ENCODE measurements around the gene AOPEP.

Gene AOPEP

DNA sequence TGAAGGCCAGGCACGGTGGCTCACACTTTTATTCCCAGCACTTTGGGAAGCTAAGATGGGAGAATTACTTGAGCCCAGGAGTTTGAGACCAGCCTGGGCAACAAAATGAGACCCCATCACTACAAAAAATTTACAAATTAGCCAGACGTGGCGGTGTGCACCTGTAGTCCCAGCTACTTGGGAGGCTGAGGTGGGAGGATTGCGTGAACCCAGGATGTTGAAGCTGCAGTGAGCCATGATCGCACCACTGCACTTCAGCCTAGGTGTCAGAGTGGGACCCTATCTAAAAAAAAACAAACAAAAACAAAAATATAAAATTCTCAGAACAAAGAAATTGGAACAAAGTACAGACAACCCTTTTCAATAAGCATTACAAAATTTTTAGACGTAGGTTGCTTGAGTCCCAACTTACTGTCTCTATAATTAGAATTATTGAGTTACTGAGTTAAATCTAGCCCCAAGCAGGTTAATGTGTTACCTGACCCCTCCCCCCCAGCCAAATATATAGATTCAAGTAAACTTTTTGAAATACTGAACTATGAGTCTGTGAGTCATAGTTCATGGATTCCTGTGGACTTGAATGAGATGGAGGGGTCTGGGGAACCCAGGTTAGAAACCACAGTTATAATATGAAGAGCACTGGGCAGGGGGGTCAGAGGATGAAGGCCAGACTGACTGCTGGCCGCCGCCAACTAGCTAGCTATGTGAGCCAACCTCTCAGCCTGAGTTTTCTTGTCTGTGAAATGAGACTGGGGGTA is 173.1 kb downstream of the AOPEP start:
- no peak for DNase-seq (ENCODE audit: low read depth)

DNA sequence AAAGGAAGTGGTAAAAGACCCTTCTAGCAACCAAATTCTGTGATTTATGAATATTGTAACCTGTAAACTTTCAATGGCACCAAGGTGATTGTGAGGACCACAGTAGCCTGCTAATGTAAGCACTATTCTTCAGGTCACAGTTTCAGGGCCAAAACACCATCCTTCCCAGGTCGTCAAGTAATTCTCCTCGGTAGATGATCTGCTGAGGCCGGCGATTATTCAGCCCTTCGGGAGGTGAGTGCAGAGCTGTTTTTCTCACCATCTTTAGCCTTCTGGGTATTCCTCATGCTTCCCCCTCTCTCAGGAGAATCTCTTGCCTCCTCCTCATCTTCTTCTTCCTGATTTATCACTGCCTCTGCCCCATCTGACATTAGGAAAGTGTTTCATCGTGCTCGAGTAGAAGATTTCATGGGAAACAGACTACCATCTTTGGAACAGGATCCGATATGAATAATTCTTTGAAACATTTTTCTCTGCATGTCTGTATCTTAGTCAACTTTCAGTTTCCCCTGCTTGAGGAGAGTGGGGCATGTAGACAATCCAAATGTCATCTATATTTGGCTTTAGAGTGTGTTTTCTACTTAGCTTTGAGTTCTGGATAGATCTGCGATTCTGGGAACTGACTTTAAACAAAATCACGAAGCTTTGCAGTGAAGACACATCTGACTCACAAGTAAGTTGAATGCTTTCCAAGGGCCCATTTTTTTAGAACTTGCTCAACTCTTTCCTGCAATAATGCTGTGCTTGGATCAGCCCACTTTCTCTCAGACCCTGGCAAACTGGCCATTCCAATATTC is 173.9 kb downstream of the AOPEP start:
- DNase-seq (ENCODE audit: low read depth), result no peak

DNA sequence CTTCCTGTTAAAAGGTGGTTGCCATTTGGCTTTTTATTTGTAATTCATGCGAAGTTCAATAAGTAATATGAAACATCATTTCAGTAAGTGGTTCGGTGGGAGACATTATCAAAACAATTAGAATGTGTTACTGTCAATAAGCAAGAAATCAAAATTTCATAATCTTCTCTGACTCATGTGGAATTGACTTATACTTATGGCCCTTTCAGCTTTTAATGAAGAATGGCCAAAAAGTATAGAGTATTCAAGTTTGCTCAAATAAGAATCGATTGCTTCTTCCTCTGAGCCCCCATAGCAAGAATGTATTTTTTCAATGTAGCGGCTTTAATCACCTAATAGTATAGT is 174.5 kb downstream of the AOPEP start:
- DNase-seq (ENCODE audit: low read depth), result no peak

DNA sequence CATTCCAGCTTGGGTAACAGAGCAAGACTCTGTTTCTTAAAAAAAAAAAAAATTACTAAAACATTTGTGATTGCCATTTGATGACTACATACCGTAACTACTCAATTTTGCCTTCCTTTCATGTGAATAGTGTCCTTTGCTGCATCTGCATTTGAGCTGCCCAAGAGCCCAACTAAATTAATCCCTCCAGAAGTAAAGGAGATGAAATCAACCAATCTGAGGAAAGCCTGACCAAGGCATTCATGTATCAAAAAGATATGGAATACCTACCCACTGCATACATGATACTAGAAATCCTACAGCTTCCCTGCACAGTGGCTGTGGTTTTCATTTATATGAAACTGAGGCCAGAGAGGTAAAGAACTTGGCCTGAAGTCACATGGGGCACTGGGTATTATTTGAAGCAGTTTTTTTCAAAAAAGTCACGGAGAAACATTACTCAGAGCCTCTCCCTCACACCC is 177.5 kb downstream of the AOPEP start:
- no peak for DNase-seq (ENCODE audit: low read depth)

DNA sequence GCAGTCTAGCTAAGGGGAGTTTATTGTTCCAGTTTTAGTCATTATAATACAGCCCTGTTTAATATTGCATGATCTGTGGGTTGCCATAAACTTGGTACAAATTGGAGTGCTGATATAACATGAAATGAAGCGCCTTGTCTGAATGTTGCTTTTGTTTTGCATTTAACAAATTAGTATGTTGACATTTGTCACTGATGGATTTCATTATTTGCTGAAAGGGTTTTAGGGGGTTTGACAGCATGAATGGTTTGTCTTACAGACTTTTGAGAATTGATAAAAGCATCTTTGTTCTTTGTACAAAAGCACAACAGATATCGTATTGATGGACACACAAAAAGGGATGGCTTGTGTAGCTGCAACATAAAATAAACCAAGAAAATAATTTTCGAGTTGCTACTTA is 178.3 kb downstream of the AOPEP start:
- DNase-seq (ENCODE audit: low read depth), result no peak

DNA sequence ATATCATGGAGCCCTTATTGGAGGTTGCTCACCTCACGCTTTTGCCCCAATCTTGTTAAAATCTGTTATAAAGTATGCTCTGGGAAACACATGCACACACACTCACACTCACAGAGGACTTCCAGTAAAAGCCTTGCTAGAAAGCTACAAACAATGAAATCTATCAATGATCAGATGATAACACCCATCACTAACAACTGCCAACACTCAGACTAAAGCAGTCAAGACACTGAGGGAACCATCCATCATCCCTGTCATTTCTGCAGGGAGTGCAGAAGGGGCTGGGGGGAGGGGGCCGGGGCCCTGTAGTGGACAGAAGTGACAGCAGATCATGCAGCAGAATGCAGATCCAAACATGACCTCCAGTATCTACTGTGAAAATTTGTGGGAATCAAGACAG is 179.1 kb downstream of the AOPEP start:
- no peak for DNase-seq (ENCODE audit: low read depth)

DNA sequence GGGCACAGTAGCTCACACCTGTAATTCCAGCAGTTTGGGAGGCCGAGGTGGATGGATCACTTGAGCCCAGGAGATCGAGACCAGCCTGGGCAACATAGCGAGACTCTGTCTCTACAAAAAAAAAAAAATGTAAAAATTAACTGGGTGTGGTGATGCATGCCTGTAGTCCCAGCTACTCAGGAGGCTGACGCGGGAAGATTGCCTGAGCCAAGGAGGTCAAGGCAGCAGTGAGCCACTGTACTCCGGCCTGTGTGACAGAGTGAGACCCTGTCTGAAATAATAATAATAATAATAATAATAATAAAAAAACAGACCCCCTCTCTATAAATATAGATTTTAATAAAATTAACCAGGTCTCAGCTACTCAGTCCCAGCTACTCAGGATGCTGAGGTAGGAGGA is 179.7 kb downstream of the AOPEP start:
- no peak for DNase-seq (ENCODE audit: low read depth)

DNA sequence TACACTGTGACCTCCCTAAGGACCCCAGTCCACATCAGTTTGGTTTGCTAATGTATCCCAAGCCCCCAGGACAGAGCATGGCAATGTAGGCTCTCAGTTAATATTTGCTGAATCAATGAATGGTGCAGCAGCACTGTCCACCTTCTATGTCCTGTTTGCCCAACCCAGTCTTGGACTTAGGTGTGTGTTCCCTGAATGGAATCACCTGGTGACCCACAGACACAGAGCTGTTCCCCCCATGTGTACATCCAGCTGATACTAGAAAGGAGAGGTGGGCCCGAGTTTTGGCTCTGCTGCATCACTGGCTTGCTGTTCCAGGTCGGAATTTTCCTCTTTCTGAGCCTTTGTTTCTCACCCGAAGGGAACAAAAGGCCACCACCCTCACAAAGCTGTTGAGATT is 180.2 kb downstream of the AOPEP start:
- no peak for DNase-seq (ENCODE audit: low read depth)

DNA sequence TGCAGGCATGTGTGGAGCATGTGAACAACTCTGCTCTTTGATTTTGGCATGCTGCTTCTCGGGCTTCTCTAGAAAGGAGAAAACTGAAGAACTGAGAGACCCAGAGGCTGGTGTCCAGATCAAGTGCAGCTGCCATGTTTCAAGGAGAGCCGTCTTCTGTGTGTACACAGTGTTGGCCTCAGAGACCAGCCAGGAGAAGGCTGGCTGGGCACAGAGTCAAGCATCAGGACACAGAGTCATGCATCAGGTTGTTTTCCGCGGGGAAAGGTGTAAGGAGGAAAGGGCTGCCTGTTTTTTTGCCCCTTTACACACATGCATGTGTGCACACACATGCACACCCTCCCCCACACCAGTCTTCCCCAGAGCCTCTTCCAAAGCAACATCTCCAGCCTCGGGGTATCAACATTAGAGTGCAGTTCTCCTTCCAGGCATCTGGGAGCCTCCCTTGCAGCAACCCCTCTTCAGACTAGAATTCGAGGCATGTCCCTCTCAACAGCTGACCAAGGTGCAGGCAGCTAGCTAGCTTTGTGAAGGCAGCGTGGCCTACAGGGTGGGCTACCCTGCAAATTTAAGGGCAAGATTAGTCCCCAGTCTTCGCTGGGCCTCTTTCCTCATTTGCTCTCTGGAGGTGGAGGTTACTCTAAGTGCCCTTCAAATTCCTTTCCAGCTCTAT is 180.9 kb downstream of the AOPEP start:
- DNase-seq (ENCODE audit: low read depth), result no peak

DNA sequence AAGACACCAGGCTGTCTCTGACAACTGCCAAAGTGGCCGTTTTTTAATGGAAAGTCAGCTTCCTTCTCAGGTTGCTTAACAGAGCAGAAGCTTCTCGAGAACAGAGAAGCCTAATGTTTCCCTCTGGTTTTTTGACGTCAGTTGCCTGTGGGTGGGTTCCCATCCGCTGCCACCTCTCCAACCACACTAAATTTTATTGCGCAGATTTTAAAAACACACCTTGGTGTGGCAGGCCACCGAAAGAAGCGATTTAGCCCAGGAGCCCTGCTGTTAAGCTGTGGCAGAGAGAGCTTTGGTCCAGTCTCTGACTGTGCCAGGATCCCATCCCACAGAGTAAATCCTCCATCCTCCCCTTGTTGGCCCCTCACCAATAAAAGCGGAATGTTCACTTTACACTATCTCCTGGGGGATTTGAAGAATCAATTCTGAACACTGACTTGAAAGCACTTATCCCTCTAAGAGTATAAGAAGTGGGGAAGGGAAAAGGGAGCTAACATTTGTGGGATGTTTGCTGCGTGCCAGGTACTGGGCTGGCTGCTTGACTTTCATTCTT is 181.6 kb downstream of the AOPEP start:
- DNase-seq (ENCODE audit: low read depth), result no peak

DNA sequence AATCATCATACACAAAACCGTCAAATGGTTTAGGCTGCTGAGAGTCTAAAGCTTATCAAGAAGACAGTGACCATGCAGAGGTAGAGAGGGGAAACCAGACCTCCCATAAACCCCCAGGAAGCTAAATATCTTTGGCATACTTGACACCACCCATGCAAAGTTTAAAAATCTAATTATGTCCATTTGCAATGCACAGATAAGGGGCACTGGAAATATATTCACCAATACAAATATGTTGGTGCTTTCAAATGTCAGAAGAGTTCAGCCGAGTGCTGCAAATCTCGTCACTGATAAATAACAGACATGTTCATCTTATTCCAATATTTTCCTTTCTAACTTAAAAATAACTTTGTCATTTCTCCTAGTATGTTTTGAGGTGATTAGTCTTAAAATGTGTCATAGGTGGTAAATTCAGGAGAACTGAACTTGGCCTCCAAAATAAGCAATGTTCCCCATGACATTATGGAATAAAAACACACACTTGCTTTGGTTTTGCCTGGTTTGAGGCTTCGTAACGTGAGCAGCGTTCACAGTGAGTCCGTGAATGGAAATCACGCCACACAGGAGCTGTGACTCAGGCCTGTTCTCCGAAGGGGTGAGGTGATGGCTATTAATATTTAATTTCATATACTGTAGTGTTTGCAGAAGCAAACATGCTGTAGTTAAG is 182.2 kb downstream of the AOPEP start:
- DNase-seq (ENCODE audit: low read depth), result no peak

DNA sequence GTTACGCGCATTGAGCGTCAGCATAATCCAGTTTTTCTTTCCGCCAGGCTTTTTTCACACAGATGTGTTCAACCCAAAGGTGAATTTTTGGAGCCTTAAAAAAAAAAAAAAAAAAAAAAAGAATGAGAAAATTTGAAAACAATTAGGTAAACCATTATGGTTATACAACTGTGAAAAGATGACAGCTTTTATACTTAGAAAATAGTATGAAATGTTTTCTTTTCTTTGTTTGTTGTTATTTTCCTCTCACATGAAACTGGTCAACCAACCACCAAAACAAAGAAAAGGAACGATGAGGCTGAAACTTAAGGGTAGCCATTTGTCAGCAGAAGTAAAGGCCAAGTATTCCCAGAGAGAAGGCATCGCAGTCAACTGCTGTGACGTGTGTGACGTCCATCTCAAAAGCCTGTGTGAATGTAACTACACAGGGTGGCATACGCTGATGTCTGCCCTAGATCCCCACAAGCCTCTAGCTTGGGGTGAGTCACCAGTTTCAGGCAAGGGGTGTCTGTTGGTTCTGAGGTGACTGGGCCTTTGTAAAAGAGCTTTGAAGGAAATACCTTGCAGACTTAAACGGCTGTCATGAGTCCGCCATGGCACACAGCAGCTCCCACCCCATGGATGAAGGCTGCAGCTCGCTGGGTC is 182.9 kb downstream of the AOPEP start:
- DNase-seq (ENCODE audit: low read depth), result no peak

DNA sequence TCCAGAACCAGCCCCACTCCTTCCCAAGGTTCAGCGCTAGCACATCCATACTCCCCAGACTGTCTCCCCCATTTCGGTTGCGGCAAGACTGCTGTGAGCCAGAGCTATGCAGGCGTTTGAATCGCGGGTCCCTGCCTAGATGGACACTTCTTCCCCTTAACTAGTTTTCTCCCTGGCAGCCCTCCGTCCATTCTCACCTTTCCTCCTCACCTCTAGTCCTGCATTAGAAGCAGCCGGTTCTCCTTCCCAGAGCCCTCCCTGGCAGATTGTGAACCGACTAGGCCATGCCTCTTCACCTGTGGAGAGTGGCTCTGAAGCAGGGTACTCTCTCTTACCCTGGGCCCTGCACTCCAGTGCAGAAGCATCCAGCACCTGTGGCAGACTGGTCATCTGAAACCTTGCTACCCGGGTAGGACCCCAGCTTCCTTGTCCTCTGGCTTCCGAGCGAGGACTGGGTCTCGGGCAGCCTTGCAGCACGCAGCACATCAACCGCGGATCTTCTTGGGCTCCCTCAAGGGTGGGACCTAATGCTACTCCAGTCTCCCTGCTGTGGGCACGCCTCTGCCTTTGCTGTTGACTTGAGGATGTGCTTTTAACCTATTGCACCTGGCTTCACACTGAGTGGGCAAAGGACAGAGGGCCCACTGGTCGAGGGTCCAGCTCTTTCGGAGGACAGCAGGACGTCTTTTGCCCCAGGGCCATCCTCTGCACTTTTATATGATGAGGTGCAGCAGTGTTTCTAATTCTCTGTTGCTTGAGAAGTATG is 183.6 kb downstream of the AOPEP start:
- DNase-seq (ENCODE audit: low read depth), result no peak

DNA sequence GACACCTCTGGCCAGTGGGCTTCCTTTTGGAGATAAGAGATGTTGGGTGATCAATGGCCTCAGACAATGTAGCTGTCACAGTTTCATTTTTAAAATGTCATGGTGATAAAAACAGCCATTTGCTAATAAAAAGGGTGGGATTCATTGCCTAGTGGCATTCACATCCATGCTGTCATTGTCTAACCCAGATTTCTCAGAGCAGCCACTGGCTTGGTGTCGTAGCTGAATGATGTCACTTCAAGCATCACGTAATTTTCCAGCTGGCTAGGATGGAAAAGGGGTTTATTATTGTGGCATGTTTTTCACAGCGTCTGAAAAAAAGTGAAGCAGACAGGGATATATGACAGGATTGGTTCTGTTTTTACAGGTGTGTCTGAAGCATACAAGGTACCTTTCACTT is 184.7 kb downstream of the AOPEP start:
- DNase-seq (ENCODE audit: low read depth), result no peak

DNA sequence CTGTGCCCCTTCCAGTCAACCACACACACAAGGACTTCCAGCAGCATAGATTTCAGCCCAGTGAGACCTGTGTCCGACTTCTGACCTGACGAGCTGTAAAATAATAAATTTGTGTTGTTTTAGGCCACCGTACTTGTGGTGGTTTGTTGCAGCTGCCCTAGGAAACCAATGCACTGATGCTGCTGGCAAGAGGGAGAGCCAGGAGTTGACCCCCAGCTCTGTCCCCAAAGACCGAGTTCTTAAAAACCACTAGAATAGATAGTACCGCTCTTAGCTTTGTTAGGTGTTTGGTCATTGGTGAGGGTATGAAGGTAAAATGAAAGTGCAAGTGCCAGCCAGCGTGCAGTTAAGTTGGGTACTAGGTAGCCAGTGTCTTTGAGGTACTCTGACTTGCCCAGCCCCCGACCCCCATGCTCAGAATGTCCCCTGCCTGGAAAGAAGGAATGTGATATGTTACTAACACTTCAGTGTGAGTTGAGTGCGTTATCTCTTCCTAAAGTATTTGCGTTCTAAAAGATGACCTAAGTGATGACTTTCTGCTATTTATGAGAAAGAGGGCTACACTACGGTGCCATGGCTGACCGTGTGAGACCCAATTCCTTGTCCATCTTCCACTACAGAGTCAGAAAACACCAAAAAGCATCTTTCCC is 185.6 kb downstream of the AOPEP start:
- DNase-seq (ENCODE audit: low read depth), result no peak

DNA sequence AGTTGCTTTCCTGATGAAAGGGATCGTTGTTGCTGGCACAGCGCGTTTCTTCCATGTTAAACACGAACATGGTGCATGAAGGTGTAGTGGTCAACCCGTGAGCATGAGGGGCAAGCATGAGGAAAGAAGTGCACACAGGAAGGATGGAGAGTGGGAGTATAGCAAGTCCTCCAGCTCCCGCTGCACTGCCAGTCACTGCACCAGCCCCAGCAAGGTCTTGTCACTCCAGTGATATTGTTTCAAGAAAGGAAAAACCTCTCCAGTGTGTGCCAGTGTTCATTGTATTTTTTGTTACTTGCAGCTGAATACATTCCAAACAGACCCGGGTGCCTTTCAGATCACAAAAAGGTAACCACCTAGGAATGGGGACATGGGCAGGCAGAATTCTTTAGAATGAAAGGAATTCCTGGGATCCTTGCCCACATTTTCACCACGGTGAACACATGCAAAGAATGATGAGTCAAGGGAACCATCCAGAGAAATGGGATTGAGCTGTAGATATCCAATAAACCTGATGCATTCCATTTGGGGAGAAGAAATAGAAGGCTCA is 186.3 kb downstream of the AOPEP start:
- no peak for DNase-seq (ENCODE audit: low read depth)

DNA sequence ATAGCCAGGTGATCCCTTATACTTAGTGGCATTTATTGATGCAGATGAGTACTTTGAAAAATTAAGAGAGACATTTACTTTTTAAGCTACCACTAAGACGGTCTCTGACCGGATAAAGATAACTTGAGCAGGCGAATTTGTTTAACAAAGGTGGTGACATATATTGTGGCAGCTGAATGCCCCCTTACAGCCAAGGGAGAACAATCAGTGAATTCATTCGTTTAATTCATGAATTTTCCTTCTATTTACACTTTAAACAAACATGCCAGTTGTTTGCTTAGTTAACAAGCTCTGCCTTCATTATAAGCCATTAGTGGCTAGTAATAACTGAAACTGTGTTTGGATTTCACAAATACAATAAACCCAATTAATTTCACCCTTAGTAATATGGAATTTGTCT is 187.1 kb downstream of the AOPEP start:
- DNase-seq (ENCODE audit: low read depth), result no peak

DNA sequence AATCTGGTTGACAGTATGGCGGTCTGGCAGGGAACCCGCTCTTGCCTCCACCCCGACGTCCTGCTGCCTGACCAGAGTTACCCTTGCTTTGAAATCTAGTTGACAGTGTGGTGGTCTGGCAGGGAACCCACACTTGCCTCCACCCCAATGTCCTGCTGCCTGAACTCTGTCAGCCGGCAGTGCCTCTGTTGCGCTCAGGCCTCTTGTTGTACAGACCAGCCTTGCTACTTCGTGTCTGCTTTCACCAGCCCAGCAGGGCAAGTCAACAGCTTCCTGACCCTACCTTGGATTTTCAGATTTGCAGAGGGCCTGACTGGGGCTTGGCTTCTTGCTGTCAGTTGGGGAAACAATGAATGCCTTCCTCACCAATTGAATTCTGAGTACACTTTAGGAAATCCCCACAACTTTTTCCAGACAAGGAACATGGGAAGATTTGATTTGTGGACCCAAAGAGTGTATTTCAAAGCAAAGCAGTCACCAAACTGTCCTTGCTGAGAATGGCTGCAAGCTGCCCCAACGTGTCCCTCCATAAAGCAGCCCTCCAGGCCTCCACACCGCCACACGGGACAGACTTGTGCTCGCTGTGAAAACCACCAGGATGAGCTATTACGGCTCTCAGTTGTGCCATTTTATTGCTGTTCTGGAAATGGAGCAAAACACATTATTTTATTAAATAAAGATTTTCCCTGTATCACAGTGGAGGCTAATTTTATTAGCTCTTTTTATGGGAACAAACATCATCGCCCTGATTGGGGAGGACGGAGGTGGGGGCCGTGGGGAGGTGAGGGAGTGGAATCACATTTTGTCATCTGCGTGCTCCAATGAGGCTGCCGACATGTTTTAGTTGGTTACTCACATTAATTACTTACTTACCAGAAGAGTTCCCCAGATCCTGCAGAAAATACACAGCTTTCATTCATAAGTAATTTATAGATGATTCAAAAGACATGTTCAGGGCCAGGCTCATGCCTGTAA is 189.3 kb downstream of the AOPEP start:
- no peak for DNase-seq (ENCODE audit: low read depth)

DNA sequence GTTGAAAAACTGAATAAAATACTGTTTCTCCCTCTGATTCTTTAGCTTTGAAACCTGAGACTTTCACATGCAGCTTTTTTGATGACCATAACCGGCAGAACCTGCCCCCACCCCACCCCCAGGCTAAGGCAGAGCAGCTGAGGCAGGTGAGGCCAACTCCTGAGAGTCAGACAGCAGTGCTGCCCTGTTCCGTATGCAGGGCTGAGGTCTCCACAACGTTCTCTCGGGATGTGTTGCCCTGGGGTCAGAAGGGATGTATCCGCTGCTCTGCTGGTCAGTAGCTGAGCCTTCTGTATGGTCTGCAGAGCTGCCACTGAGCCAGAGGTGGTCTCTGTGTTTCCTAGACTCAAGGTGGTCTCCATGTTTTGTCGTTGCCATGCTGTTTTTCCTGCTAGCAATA is 190.5 kb downstream of the AOPEP start:
- no peak for DNase-seq (ENCODE audit: low read depth)
